ENCODE measurements around the gene DLX6.
A peak's percentile ranks its signal among the peaks of the same experiment; 100 is the strongest.
"Not testable (repeated sequence)": the region's sequence is repeated elsewhere in the genome, so short reads cannot be mapped to it uniquely, and the experiment has no call there.

The DLX6 gene

GRCh38 chr7:97020996-97021746 lies 15.8 kb downstream of the DLX6 start:
- FAIRE-seq: no peak
- no peak for DNase-seq (ENCODE audit: extremely low spot score, insufficient read length, low read depth)

GRCh38 chr7:97021747-97022490 lies 16.6 kb downstream of the DLX6 start:
- no peak for FAIRE-seq
- no peak for DNase-seq (ENCODE audit: extremely low spot score, insufficient read length, low read depth)

GRCh38 chr7:97022491-97023306 lies 17.3 kb downstream of the DLX6 start:
- DNase-seq (ENCODE audit: extremely low spot score, insufficient read length, low read depth): no peak

GRCh38 chr7:97024209-97025129 lies 19.1 kb downstream of the DLX6 start, which contains the start of gene DLX5:
TSS of gene DLX5 (minus strand) at chr7:97024831. CDS start at chr7:97024623, 208 bp downstream.
- no peak for FAIRE-seq
- DNase-seq (ENCODE audit: extremely low spot score, insufficient read length, low read depth): no peak

More at GRCh38 chr7:97022491-97023306, 17.3 kb downstream of the DLX6 start:
- FAIRE-seq: no peak

- no peak for FAIRE-seq
These were observed 19.8 kb downstream of the DLX6 start for GRCh38 chr7:97025130-97025499.

GRCh38 chr7:97025983-97026714 lies 20.8 kb downstream of the DLX6 start:
- DNase-seq (ENCODE audit: extremely low spot score, insufficient read length, low read depth) (no peak), FAIRE-seq (no peak)

More at GRCh38 chr7:97025130-97025499, 19.8 kb downstream of the DLX6 start:
- DNase-seq (ENCODE audit: extremely low spot score, insufficient read length, low read depth): no peak

GRCh38 chr7:97026715-97027426 lies 21.5 kb downstream of the DLX6 start:
- FAIRE-seq (no peak), DNase-seq (ENCODE audit: extremely low spot score, insufficient read length, low read depth) (no peak)

GRCh38 chr7:97027427-97028234 lies 22.3 kb downstream of the DLX6 start:
- FAIRE-seq: peak; percentile 94
- DNase-seq (ENCODE audit: extremely low spot score, insufficient read length, low read depth): peak; percentile 47

GRCh38 chr7:97034213-97034852 lies 29.0 kb downstream of the DLX6 start:
- not testable (repeated sequence) for FAIRE-seq

GRCh38 chr7:97039374-97040065 lies 34.2 kb downstream of the DLX6 start:
- DNase-seq (ENCODE audit: extremely low spot score, insufficient read length, low read depth) (no peak), FAIRE-seq (no peak)

More at GRCh38 chr7:97034213-97034852, 29.0 kb downstream of the DLX6 start:
- not testable (repeated sequence) for DNase-seq (ENCODE audit: extremely low spot score, insufficient read length, low read depth)

GRCh38 chr7:97043281-97043680 lies 37.9 kb downstream of the DLX6 start:
- DNase-seq (ENCODE audit: extremely low spot score, insufficient read length, low read depth): no peak
- FAIRE-seq: no peak
